Kidney (tissue), 14 donors: ENCODE data around the gene EDEM1. TPM values are rescaled to one million over a fixed set of nuclear protein-coding genes. Genes with fewer than 3 reads are reported as not detected.

Experiments
- DNase-seq, 5 donors: peaks; one replicate each; pipeline ENCODE4 v3.0.0-alpha.2; 2013 to 2020
- FAIRE-seq: peaks from 2 replicates; lab custom pipeline; 2012; peaks lifted over from hg19 to GRCh38; lab: Jason Lieb, UNC
- H3K27ac ChIP-seq, 2 donors: one replicate each; pipeline ENCODE4 v1.7.0; 2013; ENCODE audit warnings: low read depth in 2 of 2, low read length in 2 of 2, inconsistent platforms in 1 of 2
- H3K27me3 ChIP-seq: one replicate; pipeline ENCODE4 v1.7.1; 2013; ENCODE audit warnings: low read length, inconsistent platforms; ENCODE audit not compliant: control insufficient read depth, insufficient read depth
- H3K36me3 ChIP-seq, 3 donors: one replicate each; pipeline versions ENCODE4 v1.7.0 to v1.7.1; 2013; ENCODE audit warnings: low read length in 3 of 3, control low read depth in 1 of 3, inconsistent platforms in 1 of 3; ENCODE audit not compliant: insufficient read depth in 3 of 3, control insufficient read depth in 2 of 3
- H3K4me1 ChIP-seq, 3 donors: one replicate each; pipeline versions ENCODE4 v1.7.0 to v1.7.1; 2013; ENCODE audit warnings: low read length in 3 of 3, inconsistent platforms in 1 of 3, low read depth in 1 of 3; ENCODE audit not compliant: control insufficient read depth in 2 of 3, insufficient read depth in 2 of 3
- H3K4me3 ChIP-seq, 3 donors: one replicate each; pipeline versions ENCODE4 v1.7.0 to v1.8.1; 2013; ENCODE audit warnings: low read length in 3 of 3, control low read depth in 1 of 3, inconsistent platforms in 1 of 3
- H3K9ac ChIP-seq, 3 donors: one replicate each; pipeline versions ENCODE4 v1.7.0 to v1.7.1; 2013; ENCODE audit warnings: low read length in 3 of 3, control low read depth in 1 of 3, inconsistent platforms in 1 of 3
- H3K9me3 ChIP-seq, 3 donors: one replicate each; pipeline versions ENCODE4 v1.7.0 to v1.7.1; 2013; ENCODE audit warnings: low read length in 3 of 3, control low read depth in 1 of 3, inconsistent platforms in 1 of 3; ENCODE audit not compliant: control insufficient read depth in 2 of 3, insufficient read depth in 1 of 3
- CTCF ChIP-seq: IDR thresholded peaks from 3 replicates; pipeline ENCODE4 v1.5.1; 2012; ENCODE audit warnings: mild to moderate bottlenecking, moderate library complexity, borderline replicate concordance; ENCODE audit not compliant: insufficient read depth; ENCODE audit errors: extremely low read depth
- intact Hi-C: fragments of 100-400 bp; cut with DNase I; formaldehyde crosslinking; loops from one replicate; pipeline ENCODE4 v1.11.1; 2022
- polyA plus RNA-seq: library from polyadenylated mRNA; stranded (reverse); fragments of 350-450 nt; fragmentation: Illumina TruSeq; extraction: RNeasy Lipid Tissue Mini Kit (QIAGEN cat#74804); gene quantifications from one replicate; pipeline ENCODE4 v1.2.3, GENCODE V29; 2014; ENCODE audit warnings: low read depth, low replicate concordance; ENCODE audit not compliant: insufficient read depth
- total RNA-seq: library from RNA; stranded (reverse); fragmentation: NEBNext Ultra II Directional; extraction: Animal tissue kit (Norgen Biotek cat#: 25700); gene quantifications from one replicate; pipeline ENCODE4 v1.2.1, GENCODE V29; 2021
- donor health status: control.
- donor health status: control.
- donor health status: control.
- donor health status: control.
- donor health status: control.
- donor health status: DM: yes; HTN: yes; CAD: no.
- donor health status: Normal renal cell carcinoma (clear cell type).

EDEM1 gene
- total and polyA plus RNA-seq, 2 donors from 2014 or later = 5.5 to 47.5 TPM

DNA sequence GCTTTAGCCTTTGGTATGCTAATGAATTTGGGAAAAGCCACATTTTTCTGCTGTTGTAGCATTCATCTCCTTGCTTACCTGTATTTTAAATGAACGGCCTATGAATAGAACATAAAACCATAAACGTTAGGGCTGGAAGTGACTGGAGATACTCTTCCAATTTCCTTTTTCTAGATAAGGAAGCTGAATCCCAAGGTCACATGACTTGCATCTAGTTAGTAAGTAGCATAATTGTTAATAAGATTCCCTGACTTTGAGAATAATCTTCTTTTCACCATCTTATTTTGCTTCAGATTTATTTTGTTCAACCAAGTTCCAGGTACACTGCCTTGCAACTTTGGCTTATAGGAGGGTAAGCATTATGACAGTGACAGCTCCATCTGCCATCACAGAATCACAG lies 20.7 kb upstream of the EDEM1 start:
- Histone ChIP-seq H3K36me3 (no peaks in the 10 kb centered on the region), H3K9me3 (no peaks in the 10 kb centered on the region), H3K4me1 (no peaks in the 10 kb centered on the region), H3K27me3 (no peaks in the 10 kb centered on the region), H3K9ac (no peak overlapping the region), H3K4me3 (no peak overlapping the region), H3K27ac (no peak overlapping the region)
- TF ChIP-seq CTCF = no peak
- no peak for FAIRE-seq
- intact Hi-C loops = no loop called here
- no peak for DNase-seq

GRCh38 chr3:5168110-5168509 lies 19.4 kb upstream of the EDEM1 start:
- H3K27ac ChIP-seq = no peak overlapping the region
- no peak for FAIRE-seq

GRCh38 chr3:5169807-5170206 lies 17.7 kb upstream of the EDEM1 start:
- intact Hi-C loops = no loop called here
- Histone ChIP-seq H3K9ac (no peak overlapping the region), H3K4me1 (no peaks in the 10 kb centered on the region), H3K27ac (no peak overlapping the region), H3K4me3 (no peak overlapping the region), H3K27me3 (no peaks in the 10 kb centered on the region), H3K9me3 (no peaks in the 10 kb centered on the region), H3K36me3 (peaks cover 0 to 13% (median 2%) of the 10 kb centered on the region in 3 donors)
- TF ChIP-seq CTCF = no peak
- DNase-seq = no peak
- peak; percentile 33 for FAIRE-seq

More at GRCh38 chr3:5168110-5168509, 19.4 kb upstream of the EDEM1 start:
- Histone ChIP-seq H3K4me1 (no peaks in the 10 kb centered on the region), H3K4me3 (no peak overlapping the region), H3K36me3 (peaks cover 0 to 4% (median 2%) of the 10 kb centered on the region in 3 donors), H3K9ac (no peak overlapping the region), H3K27me3 (no peaks in the 10 kb centered on the region), H3K9me3 (no peaks in the 10 kb centered on the region)
- intact Hi-C loops = no loop called here
- TF ChIP-seq CTCF = no peak
- DNase-seq = no peak

GRCh38 chr3:5170975-5171374 lies 16.5 kb upstream of the EDEM1 start:
- H3K9ac ChIP-seq = no peak overlapping the region
- FAIRE-seq = no peak

More at GRCh38 chr3:5170975-5171374, 16.5 kb upstream of the EDEM1 start:
- Histone ChIP-seq H3K36me3 (peaks cover 2 to 19% (median 10%) of the 10 kb centered on the region in 3 donors), H3K27ac (no peak overlapping the region), H3K9me3 (no peaks in the 10 kb centered on the region), H3K27me3 (no peaks in the 10 kb centered on the region), H3K4me3 (no peak overlapping the region), H3K4me1 (no peaks in the 10 kb centered on the region)
- DNase-seq = no peak
- no peak for TF ChIP-seq CTCF
- intact Hi-C loops = no loop called here
